GM13977 (cell line): Measurements from ENCODE around the gene NME1.
"Not testable (repeated sequence)": the region's sequence is repeated elsewhere in the genome, so short reads cannot be mapped to it uniquely, and the experiment has no call there.

Experiments
- DNase-seq: peaks from one replicate; pipeline ENCODE4 v3.0.0; 2012; ENCODE audit warnings: low spot score
- in situ Hi-C: fragments of 300-500 bp; cut with MboI; formaldehyde crosslinking; loops from one replicate; pipeline ENCODE4 v1.12.0; 2022; ENCODE audit warnings: low sequenced_read_pairs, low pct_unique_long_range_greater_than_20kb, mixed read lengths, inconsistent platforms; ENCODE audit not compliant: unreplicated experiment
- TF ChIP-seq, protein P1 (sequence below): IDR thresholded peaks from 2 replicates; pipeline ENCODE4 v1.5.1; 2012; ENCODE audit warnings: mild to moderate bottlenecking, control low read depth; ENCODE audit not compliant: insufficient read depth; ENCODE audit errors: extremely low read depth, missing control alignments

The NME1 gene

DNA sequence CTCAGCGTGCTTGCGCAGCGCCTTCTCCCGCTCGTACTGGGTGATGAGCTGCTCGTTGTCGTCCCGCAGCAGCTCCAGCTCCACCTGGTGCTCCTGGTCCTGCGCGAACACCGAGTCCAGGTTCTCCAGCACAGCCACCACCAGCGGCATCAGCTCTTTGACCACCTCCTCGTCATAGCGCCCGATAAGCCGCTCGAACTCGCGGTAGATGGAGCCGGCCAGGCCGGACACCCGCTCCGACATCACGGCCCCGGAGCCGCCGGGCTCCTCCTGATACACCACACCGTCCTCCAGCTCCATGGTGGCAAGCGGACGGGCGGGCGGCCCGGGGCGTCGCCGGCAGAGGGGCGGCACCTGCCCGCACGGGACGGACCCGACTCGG, 33.0 kb upstream of the NME1 start:
- peak; percentile 74 for DNase-seq
- TF ChIP-seq, protein P1, sequence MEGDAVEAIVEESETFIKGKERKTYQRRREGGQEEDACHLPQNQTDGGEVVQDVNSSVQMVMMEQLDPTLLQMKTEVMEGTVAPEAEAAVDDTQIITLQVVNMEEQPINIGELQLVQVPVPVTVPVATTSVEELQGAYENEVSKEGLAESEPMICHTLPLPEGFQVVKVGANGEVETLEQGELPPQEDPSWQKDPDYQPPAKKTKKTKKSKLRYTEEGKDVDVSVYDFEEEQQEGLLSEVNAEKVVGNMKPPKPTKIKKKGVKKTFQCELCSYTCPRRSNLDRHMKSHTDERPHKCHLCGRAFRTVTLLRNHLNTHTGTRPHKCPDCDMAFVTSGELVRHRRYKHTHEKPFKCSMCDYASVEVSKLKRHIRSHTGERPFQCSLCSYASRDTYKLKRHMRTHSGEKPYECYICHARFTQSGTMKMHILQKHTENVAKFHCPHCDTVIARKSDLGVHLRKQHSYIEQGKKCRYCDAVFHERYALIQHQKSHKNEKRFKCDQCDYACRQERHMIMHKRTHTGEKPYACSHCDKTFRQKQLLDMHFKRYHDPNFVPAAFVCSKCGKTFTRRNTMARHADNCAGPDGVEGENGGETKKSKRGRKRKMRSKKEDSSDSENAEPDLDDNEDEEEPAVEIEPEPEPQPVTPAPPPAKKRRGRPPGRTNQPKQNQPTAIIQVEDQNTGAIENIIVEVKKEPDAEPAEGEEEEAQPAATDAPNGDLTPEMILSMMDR = peak; percentile 24
- in situ Hi-C loops = no loop called here

DNA sequence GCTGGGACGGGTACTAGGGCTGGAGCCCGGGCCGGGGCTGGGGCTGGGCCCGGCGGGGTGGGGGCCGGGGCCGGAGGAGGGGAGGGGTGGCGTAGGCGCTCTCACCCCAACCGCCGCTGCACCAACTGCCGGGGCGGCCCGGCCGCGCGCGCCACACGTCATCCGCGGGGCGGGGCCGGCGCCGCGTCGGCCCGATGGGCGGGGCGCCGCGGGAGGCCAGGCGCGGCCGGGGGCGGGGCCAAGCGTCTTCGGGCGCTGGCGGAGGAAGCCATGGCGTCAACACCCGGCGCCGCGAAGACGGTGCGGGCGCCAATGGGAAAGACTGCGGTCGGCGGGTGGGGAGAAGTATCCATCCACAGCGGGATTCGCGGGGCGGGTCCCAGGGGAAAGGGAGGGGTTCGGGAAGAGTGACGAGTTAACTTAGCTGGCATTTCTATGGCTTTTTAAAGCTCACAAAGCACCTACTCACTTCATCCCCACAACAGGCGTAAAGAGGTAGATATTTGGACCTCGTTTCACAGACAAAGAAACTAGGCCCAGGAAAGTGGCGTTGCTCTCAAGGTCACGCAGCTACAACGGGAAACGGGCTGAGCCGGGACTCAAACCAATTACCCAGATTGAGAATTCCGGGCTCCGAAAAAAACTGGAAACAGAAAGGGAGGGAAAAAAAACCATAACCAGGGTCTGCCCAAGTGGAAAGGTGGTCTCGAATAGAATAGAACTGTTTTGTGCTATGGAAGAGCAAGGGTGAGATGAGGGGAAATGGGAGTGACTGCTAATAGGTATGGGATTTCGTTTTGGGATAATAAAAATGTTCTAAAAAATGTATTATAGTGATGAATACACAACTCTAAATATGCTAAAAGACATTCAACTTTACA, 32.4 kb upstream of the NME1 start, which contains the start of gene SPAG9:
TSS of gene SPAG9 (minus strand) at position 130 of the 881 bp plus-strand sequence. CDS start 212 bp downstream, outside the sequence.
- peak; percentile 99 for DNase-seq
- TF ChIP-seq, protein P1 = no peak
- in situ Hi-C loops = no loop called here

DNA sequence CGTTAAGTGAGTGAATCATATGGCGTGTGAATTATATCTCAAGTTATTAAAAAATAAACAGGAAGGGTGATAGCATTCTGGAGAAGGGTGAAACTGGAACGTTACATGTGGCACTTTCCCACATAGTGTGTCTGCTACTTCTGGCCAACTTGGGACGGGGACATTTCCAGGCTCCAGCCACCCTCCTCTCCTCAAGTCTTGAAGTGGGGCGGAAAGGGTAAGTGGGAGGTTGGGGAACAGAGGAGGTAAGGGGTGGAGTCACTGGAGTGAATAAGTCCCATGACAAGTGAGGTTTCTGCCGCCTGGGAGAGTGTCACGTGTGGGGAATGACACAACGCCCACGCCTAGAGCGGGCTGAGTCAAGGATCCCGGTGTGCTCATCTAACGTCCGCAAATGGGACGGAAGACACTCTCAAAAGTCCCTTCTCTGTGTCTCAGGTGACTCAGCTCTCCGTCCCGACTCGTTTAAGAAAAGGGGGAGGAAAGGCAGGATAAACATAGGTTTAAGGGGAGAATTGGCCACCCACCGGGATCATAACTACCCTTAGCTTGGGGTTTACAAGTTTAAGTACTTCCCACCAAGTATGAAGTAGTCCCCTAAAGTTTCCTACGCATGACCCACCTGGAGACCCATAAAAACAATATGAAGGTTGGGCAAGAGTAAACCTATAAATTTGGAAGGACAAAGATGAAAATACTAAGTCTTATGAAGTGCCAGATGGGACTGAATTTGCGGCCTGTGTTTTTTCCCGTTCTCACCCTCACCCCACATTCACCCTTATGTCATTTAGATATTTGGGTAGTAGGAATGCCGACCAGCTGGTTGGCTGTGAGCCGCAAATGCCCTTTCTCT, 31.5 kb upstream of the NME1 start:
- DNase-seq = peak; percentile 70
- in situ Hi-C loops = no loop called here
- TF ChIP-seq, protein P1 = no peak

DNA sequence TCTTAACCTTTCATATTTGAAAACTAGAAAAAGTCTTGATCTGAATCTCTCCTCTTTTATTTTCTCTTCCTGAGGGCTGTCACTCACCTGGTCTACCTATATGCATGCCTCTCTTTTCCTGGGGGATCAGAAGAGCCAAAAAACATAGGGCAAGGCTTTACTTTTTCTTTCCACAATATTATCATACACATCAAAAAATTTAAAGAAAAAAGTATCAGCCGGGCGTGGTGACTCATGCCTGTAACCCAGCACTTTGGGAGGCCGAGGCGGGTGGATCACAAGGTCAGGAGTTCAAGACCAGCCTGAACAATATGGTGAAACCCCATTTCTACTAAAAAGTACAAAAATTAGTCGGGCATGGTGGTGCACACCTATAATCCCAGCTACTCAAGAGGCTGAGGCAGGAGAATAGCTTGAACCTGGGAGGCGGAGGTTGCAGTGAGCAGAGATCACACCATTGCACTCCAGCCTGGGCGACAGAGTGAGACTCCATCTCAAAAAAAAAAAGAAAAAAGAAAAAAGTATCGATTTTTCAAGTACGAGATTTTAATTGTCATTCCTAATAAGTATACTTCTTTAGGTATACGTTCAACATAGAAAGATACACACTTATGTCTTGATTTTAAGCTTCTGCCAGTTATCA, 30.8 kb upstream of the NME1 start:
- in situ Hi-C loops, DNase-seq: not testable (repeated sequence)

DNA sequence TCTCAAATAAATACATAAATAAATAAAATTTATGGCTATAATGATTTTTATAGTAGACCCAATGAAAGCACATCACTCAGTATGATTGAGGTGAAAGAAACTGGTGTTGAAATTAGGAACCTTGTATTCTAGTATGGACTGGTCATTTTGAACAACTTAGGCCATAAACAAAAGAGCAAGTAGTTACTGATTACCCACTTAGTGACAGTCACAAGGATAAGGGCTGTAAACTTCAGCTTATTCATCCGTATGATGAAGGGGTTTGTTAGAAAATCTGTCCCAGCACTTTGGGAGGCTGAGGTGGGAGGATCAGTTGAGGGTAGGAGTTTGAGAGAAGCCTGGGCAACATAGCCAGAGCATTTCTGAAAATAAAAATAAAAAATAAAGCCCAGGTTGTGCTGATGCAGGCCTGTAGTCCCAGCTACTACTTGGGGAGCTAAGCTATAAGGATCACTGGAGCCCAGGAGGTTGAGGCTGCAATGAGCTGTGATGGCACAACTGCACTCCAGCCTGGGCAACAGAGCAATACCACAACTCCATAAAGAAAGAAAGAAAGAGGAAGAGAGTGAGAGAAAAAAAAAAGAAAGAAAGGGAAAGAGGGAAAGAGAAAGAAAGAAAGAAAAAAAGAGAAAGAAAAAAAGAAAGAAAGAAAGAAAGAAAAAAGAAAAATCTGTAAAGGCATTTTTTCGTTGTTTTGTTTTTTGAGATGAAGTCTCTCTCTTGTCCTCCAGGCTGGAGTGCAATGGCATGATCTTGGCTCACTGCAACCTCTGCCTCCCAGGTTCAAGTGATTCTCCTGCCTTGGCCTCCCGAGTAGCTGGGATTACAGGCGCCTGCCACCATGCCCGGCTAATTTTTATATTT, 28.5 kb upstream of the NME1 start:
- DNase-seq = no peak
- TF ChIP-seq, protein P1 = no peak
- in situ Hi-C loops = no loop called here

DNA sequence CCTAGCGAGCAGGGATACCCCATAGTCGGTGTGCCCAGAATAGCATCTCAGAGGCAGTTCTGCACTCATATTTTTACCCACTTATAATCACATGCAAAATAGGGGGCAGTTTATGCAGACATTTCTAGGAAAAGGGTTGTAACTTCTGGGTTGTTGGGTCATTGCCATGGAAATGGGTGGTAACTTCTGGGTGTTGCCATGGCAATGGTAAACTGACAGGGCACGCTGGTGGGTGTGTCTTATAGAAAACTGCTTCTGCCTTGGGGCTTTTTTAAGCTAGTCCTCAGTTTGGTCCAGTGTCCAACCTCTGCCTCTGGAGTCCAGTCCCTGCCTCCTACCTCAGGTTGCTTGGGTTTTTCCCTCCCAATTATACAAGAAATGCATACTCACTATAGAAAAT, 25.3 kb upstream of the NME1 start:
- in situ Hi-C loops = no loop called here
- DNase-seq = no peak

More for the DNA sequence above, 25.3 kb upstream of the NME1 start:
- TF ChIP-seq, protein P1 = no peak
